K562 (cell line): ENCODE data around the gene OR6B2. TPM values are rescaled to one million over a fixed set of nuclear protein-coding genes. Genes with fewer than 3 reads are reported as not detected.

Source experiments
- ATAC-seq: fragments of 200-7000 bp; cut with Tn5 transposase; 3 replicates; pipeline ENCODE4 v1.9.1; 2020; ENCODE audit warnings: moderate library complexity
- BruUV-seq: library from RNA; stranded (reverse); fragments of 400-500 nt; replicated peaks from 2 replicates; lab custom pipeline; 2021; lab: Mats Ljungman, UMichigan
- CTCF ChIA-PET: fragments of 300-600 bp; formaldehyde crosslinking; extraction: SDS; loops from one replicate; lab custom pipeline; 2021; ENCODE audit warnings: low intra/inter-chr PET ratio; lab: Yijun Ruan, JAX
- POLR2A ChIA-PET: fragments of 300-600, 350-650 bp; sonication (Branson Sonifier 250); formaldehyde crosslinking; extraction: SDS; loops from one replicate; lab custom pipeline; 2021; ENCODE audit warnings: antibody characterized with exemption, inconsistent platforms; lab: Yijun Ruan, JAX
- DNase-seq, 4 experiments: peaks; one replicate each; pipeline versions ENCODE4 v3.0.0 to v3.0.0-alpha.2; 2011 to 2018; ENCODE audit warnings: low spot score in 3 of 4, mixed read lengths in 3 of 4; ENCODE audit errors: extremely low read depth in 1 of 4
- FAIRE-seq: peaks from 2 replicates; lab custom pipeline; 2011; peaks lifted over from hg19 to GRCh38; lab: Jason Lieb, UNC
- H2AFZ ChIP-seq: 2 replicates; pipeline ENCODE4 v1.6.0; 2011; ENCODE audit warnings: low read depth, low read length, control low read depth, inconsistent platforms
- H3K27ac ChIP-seq: fragments of 200-600 bp; 3 replicates; pipeline ENCODE4 v1.8.0; 2011; ENCODE audit warnings: low read depth, mild to moderate bottlenecking, control low read depth, inconsistent platforms, low read length, moderate library complexity, mixed read lengths; ENCODE audit errors: extremely low read depth
- H3K27me3 ChIP-seq, 2 experiments: fragments of 300-600 bp in 1 of 2; 2 replicates in 1 of 2; 3 replicates in 1 of 2; pipeline versions ENCODE4 v1.6.0 to v1.8.0; 2011; ENCODE audit warnings: inconsistent platforms in 2 of 2, low read length in 2 of 2, mild to moderate bottlenecking in 1 of 2, mixed read lengths in 1 of 2, moderate library complexity in 1 of 2; ENCODE audit not compliant: control insufficient read depth in 2 of 2, insufficient read depth in 2 of 2
- H3K36me3 ChIP-seq: fragments of 300-600 bp; 3 replicates; pipeline ENCODE4 v1.8.0; 2011; ENCODE audit warnings: mild to moderate bottlenecking, low read length, inconsistent platforms; ENCODE audit not compliant: control insufficient read depth, insufficient read depth
- H3K4me1 ChIP-seq, 2 experiments: fragments of 200-600 bp in 1 of 2; replicated peaks in 1 of 2; 2 replicates in 1 of 2; 3 replicates in 1 of 2; pipeline versions ENCODE4 v1.5.1 to v1.8.0; 2011; ENCODE audit warnings: inconsistent platforms in 2 of 2, low read length in 2 of 2, mild to moderate bottlenecking in 1 of 2, mixed read lengths in 1 of 2, moderate library complexity in 1 of 2; ENCODE audit not compliant: control insufficient read depth in 2 of 2, insufficient read depth in 2 of 2
- H3K4me2 ChIP-seq: 2 replicates; pipeline ENCODE4 v1.6.1; 2011; ENCODE audit warnings: low read length, control low read depth, inconsistent platforms, mixed read lengths; ENCODE audit not compliant: insufficient read depth
- H3K4me3 ChIP-seq: fragments of 200-600 bp; sonication (generic), shearing (Covaris generic); 2 replicates; pipeline ENCODE4 v1.5.1; 2016; ENCODE audit warnings: control low read depth, inconsistent platforms
- H3K79me2 ChIP-seq: fragments of 200-600 bp; 3 replicates; pipeline ENCODE4 v1.8.0; 2011; ENCODE audit warnings: low read length, inconsistent platforms; ENCODE audit not compliant: control insufficient read depth, insufficient read depth
- H3K9ac ChIP-seq, 2 experiments: 2 replicates each; pipeline versions ENCODE4 v1.6.0 to v1.6.1; 2011; ENCODE audit warnings: low read depth in 2 of 2, low read length in 2 of 2, control low read depth in 1 of 2, inconsistent platforms in 1 of 2, mild to moderate bottlenecking in 1 of 2, mixed read lengths in 1 of 2; ENCODE audit not compliant: insufficient read depth in 1 of 2
- H3K9me1 ChIP-seq: one replicate; pipeline ENCODE4 v1.6.0; 2011; ENCODE audit warnings: inconsistent platforms, mild to moderate bottlenecking, low read length, moderate library complexity; ENCODE audit not compliant: control insufficient read depth, insufficient read depth
- H3K9me3 ChIP-seq: replicated peaks from 2 replicates; pipeline ENCODE4 v1.5.1; 2011; ENCODE audit warnings: low read depth, low read length, inconsistent platforms; ENCODE audit not compliant: control insufficient read depth, insufficient read depth
- H4K20me1 ChIP-seq: replicated peaks from 2 replicates; pipeline ENCODE4 v1.6.1; 2011; ENCODE audit warnings: low read length, inconsistent platforms, mixed read lengths; ENCODE audit not compliant: control insufficient read depth, insufficient read depth
- CBX2 ChIP-seq: fragments of 200-600 bp; sonication (generic); IDR thresholded peaks from one replicate; pipeline ENCODE4 v1.6.1; 2012; ENCODE audit warnings: mild to moderate bottlenecking, low read length, inconsistent platforms; ENCODE audit not compliant: insufficient read depth, poor library complexity, severe bottlenecking
- NR0B1 ChIP-seq: fragments of 450-650 bp; IDR thresholded peaks from one replicate; pipeline ENCODE4 v1.6.1; 2018; ENCODE audit warnings: mild to moderate bottlenecking, moderate library complexity; ENCODE audit not compliant: partially characterized antibody
- RBFOX2 ChIP-seq: fragments of 200-400 bp; formaldehyde crosslinking; IDR thresholded peaks from 2 replicates; pipeline ENCODE4 v1.6.1; 2017; ENCODE audit warnings: low read depth, mild to moderate bottlenecking, low read length, moderate library complexity
- SNRNP70 ChIP-seq: fragments of 200-400 bp; formaldehyde crosslinking; optimal IDR thresholded peaks from 2 replicates; pipeline ENCODE3; 2017; ENCODE audit warnings: low read depth, low read length
- TAF9B ChIP-seq: fragments of 450-650 bp; IDR thresholded peaks from 2 replicates; pipeline ENCODE4 v1.6.1; 2018; ENCODE audit warnings: mild to moderate bottlenecking; ENCODE audit not compliant: partially characterized antibody
- ZBTB7A ChIP-seq: IDR thresholded peaks from 2 replicates; pipeline ENCODE4 v1.6.1; 2011; ENCODE audit warnings: low read depth, mild to moderate bottlenecking, low read length, moderate library complexity, borderline replicate concordance; ENCODE audit not compliant: control insufficient read depth
- ZNF324 ChIP-seq: fragments of 250-450 bp; sonication (Bioruptor Pico); IDR thresholded peaks from 2 replicates; pipeline ENCODE4 v1.4.0; 2020; ENCODE audit warnings: mild to moderate bottlenecking
- ZNF695 ChIP-seq: fragments of 450-650 bp; formaldehyde crosslinking; IDR thresholded peaks from 2 replicates; pipeline ENCODE4 v1.4.0; 2020; ENCODE audit warnings: mild to moderate bottlenecking, moderate library complexity
- ZZZ3 ChIP-seq: fragments of 450-650 bp; IDR thresholded peaks from 2 replicates; pipeline ENCODE4 v1.6.1; 2016; ENCODE audit warnings: antibody characterized with exemption, mild to moderate bottlenecking, moderate library complexity
- WGBS: fragments of 100-300 bp; shearing (Covaris generic); methylation state at CpG from one replicate; pipeline ENCODE4 v1.1.6; 2016; ENCODE audit warnings: low coverage, mixed read lengths; ENCODE audit not compliant: insufficient coverage; ENCODE audit errors: missing lambda C conversion rate; 5-methylcytosine and 5-hydroxymethylcytosine counted together
- in situ Hi-C: fragments of 300-500 bp; cut with MboI; formaldehyde crosslinking; loops from 4 replicates; pipeline ENCODE4 v1.15.0; 2018; ENCODE audit warnings: inconsistent platforms, mixed read lengths
- intact Hi-C: fragments of 100-400 bp; cut with micrococcal nuclease; formaldehyde crosslinking; loops from 2 replicates; pipeline ENCODE4 v1.14.2; 2022
- polyA plus RNA-seq, 8 experiments: library from polyadenylated mRNA; depleted of rRNA in 4 of 8; stranded (reverse) in 5 of 8; unstranded in 3 of 8; fragments of >200 nt; fragmentation: Nextera tagmentation in 2 of 8; fragmentation: Illumina TruSeq in 1 of 8; extraction: Ambion mirVana in 2 of 8; extraction: Trizol in 1 of 8; gene quantifications; 2 replicates each; pipeline versions ENCODE4 v1.2.1 to v1.2.3, GENCODE V29; 2011 to 2014; ENCODE audit warnings: inconsistent platforms in 1 of 8, missing spikeins in 1 of 8
- total RNA-seq, 7 experiments: library from RNA; depleted of rRNA in 6 of 7; stranded (reverse); fragments of >200 nt in 6 of 7; fragmentation: Illumina TruSeq in 2 of 7; extraction: Trizol in 2 of 7; gene quantifications; 2 replicates each; pipeline versions ENCODE4 v1.2.1 to v1.2.3, GENCODE V29; 2011 to 2021; ENCODE audit warnings: low replicate concordance in 1 of 7
- TF ChIP-seq, protein P1 (sequence below): sonication (generic); formaldehyde crosslinking; IDR thresholded peaks from 2 replicates; pipeline ENCODE4 v1.8.1; 2023; ENCODE audit warnings: mild to moderate bottlenecking, missing genetic modification reagents, moderate library complexity

The OR6B2 gene
- total and polyA plus RNA-seq, 9 of the 15 experiments (the other 6 are each of a cell fraction or from before 2014, with no cell fraction given) = not detected

- Histone ChIP-seq H3K27me3 (peaks cover 12 to 41% of the 10 kb centered on the region in 2 experiments; a peak in 4 of 5 replicates), H3K36me3 (no peaks in the 10 kb centered on the region), H3K79me2 (no peaks in the 10 kb centered on the region), H3K9me1 (no peaks in the 10 kb centered on the region), H3K4me2 (no peak overlapping the region), H3K27ac (no peak overlapping the region), H3K9ac (no peak overlapping the region), H4K20me1 (no peaks in the 10 kb centered on the region), H3K4me3 (no peak overlapping the region), H3K4me1 (no peaks in the 10 kb centered on the region), H2AFZ (no peak overlapping the region), H3K9me3 (no peaks in the 10 kb centered on the region)
- TF ChIP-seq CBX2 (no peak), SNRNP70 (no peak), NR0B1 (no peak), ZZZ3 (no peak), ZNF695 (CRISPR knock-in tag) (no peak), ZNF324 (CRISPR knock-in tag) (no peak), TAF9B (no peak), RBFOX2 (no peak), ZBTB7A (no peak)
- TF ChIP-seq, protein P1, sequence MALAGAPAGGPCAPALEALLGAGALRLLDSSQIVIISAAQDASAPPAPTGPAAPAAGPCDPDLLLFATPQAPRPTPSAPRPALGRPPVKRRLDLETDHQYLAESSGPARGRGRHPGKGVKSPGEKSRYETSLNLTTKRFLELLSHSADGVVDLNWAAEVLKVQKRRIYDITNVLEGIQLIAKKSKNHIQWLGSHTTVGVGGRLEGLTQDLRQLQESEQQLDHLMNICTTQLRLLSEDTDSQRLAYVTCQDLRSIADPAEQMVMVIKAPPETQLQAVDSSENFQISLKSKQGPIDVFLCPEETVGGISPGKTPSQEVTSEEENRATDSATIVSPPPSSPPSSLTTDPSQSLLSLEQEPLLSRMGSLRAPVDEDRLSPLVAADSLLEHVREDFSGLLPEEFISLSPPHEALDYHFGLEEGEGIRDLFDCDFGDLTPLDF (CRISPR knock-in tag) = no peak
- BruUV-seq = no TSS peak
- in situ Hi-C loops = no loop called here
- no peak for DNase-seq
- intact Hi-C loops = no loop called here
- CTCF ChIA-PET = no interaction called here
- no peak for ATAC-seq
- POLR2A ChIA-PET = no interaction called here
- WGBS = 2% methylated on average over 9 of the region's 9 CpGs
- FAIRE-seq = no peak
Observed at GRCh38 chr2:240048237-240048636, 18.0 kb upstream of the OR6B2 start.
